H1 (cell line): ENCODE measurements around the gene SMTNL2. TPM values are rescaled to one million over a fixed set of nuclear protein-coding genes. Genes with fewer than 3 reads are reported as not detected.

Experiments used
- CTCF ChIA-PET: fragments of 300-600 bp; sonication (Branson Sonifier 250); formaldehyde crosslinking; loops from one replicate; lab custom pipeline; 2021; ENCODE audit not compliant: partially characterized antibody; lab: Charles Lee
- POLR2A ChIA-PET: fragments of 300-600 bp; sonication (Branson Sonifier 250); formaldehyde crosslinking; loops from one replicate; lab custom pipeline; 2021; ENCODE audit warnings: inconsistent platforms; ENCODE audit not compliant: partially characterized antibody; lab: Charles Lee
- DNase-seq, 2 experiments: peaks; one replicate each; pipeline versions ENCODE4 v3.0.0 to v3.0.0-alpha.2; 2010 to 2022; ENCODE audit warnings: low spot score in 2 of 2, low read depth in 1 of 2, mixed read lengths in 1 of 2
- FAIRE-seq: peaks from 2 replicates; lab custom pipeline; 2011; peaks lifted over from hg19 to GRCh38; lab: Jason Lieb, UNC
- H2AFZ ChIP-seq: 2 replicates; pipeline ENCODE4 v1.8.1; 2012; ENCODE audit warnings: low read length, inconsistent platforms
- H2AK5ac ChIP-seq: 2 replicates; pipeline ENCODE4 v1.6.1; 2013; ENCODE audit warnings: low read depth, low read length
- H2BK120ac ChIP-seq: replicated peaks from 2 replicates; pipeline ENCODE3; 2013; ENCODE audit warnings: low read depth, low read length, inconsistent platforms
- H2BK12ac ChIP-seq: 2 replicates; pipeline ENCODE4 v1.6.1; 2013; ENCODE audit warnings: low read depth, low read length
- H2BK15ac ChIP-seq: 2 replicates; pipeline ENCODE4 v1.6.1; 2013; ENCODE audit warnings: low read length
- H2BK20ac ChIP-seq: 2 replicates; pipeline ENCODE4 v1.6.1; 2013; ENCODE audit warnings: low read length
- H2BK5ac ChIP-seq: 2 replicates; pipeline ENCODE4 v1.6.1; 2013; ENCODE audit warnings: low read depth, low read length
- H3K14ac ChIP-seq: 2 replicates; pipeline ENCODE4 v1.6.1; 2013; ENCODE audit warnings: inconsistent platforms; ENCODE audit not compliant: insufficient read length
- H3K18ac ChIP-seq: 2 replicates; pipeline ENCODE4 v1.6.1; 2013; ENCODE audit warnings: low read length; ENCODE audit errors: extremely low read depth
- H3K23ac ChIP-seq: 2 replicates; pipeline ENCODE4 v1.6.1; 2013; ENCODE audit warnings: inconsistent platforms; ENCODE audit not compliant: insufficient read length
- H3K23me2 ChIP-seq: 2 replicates; pipeline ENCODE4 v1.6.1; 2013; ENCODE audit warnings: low read depth, low read length
- H3K27ac ChIP-seq: 2 replicates; pipeline ENCODE4 v1.6.1; 2011; ENCODE audit warnings: low read depth, low read length, inconsistent platforms
- H3K27me3 ChIP-seq, 4 experiments: replicated peaks in 1 of 4; 1 replicate in 1 of 4; 2 replicates in 3 of 4; pipeline versions ENCODE4 v1.6.1 to v1.8.1; 2011 to 2013; ENCODE audit warnings: low read length in 3 of 4, mild to moderate bottlenecking in 3 of 4, inconsistent platforms in 2 of 4, mixed read lengths in 2 of 4, moderate library complexity in 1 of 4; ENCODE audit not compliant: control insufficient read depth in 3 of 4, insufficient read depth in 3 of 4; ENCODE audit errors: extremely low read depth in 1 of 4
- H3K36me3 ChIP-seq, 4 experiments: 2 replicates each; pipeline versions ENCODE4 v1.6.1 to v1.8.1; 2011 to 2013; ENCODE audit warnings: mild to moderate bottlenecking in 4 of 4, low read length in 3 of 4, moderate library complexity in 2 of 4, control low read depth in 1 of 4, inconsistent platforms in 1 of 4; ENCODE audit not compliant: insufficient read depth in 4 of 4, control insufficient read depth in 2 of 4
- H3K4ac ChIP-seq: replicated peaks from 2 replicates; pipeline ENCODE3; 2013; ENCODE audit warnings: low read length, low read depth, mixed read lengths, inconsistent platforms; ENCODE audit not compliant: insufficient read length
- H3K4me1 ChIP-seq, 4 experiments: replicated peaks in 1 of 4; 1 replicate in 1 of 4; 2 replicates in 3 of 4; pipeline versions ENCODE4 v1.6.1 to v1.8.1; 2011 to 2013; ENCODE audit warnings: low read length in 3 of 4, inconsistent platforms in 2 of 4, mixed read lengths in 1 of 4; ENCODE audit not compliant: insufficient read depth in 4 of 4, control insufficient read depth in 3 of 4
- H3K4me2 ChIP-seq, 2 experiments: 2 replicates each; pipeline versions ENCODE4 v1.6.1 to v1.8.1; 2011 to 2013; ENCODE audit warnings: low read depth in 2 of 2, low read length in 2 of 2, control low read depth in 1 of 2, inconsistent platforms in 1 of 2, mild to moderate bottlenecking in 1 of 2; ENCODE audit not compliant: insufficient read depth in 1 of 2
- H3K4me3 ChIP-seq, 4 experiments: fragments of 200-600, 300-600 bp in 1 of 4; sonication (generic), shearing (Covaris generic), sonication (Bioruptor Twin) in 1 of 4; 2 replicates each; pipeline versions ENCODE4 v1.5.1 to v1.8.1; 2011 to 2016; ENCODE audit warnings: low read length in 4 of 4, low read depth in 3 of 4, control low read depth in 2 of 4, inconsistent platforms in 2 of 4, mild to moderate bottlenecking in 2 of 4, mixed read lengths in 1 of 4, moderate library complexity in 1 of 4; ENCODE audit not compliant: insufficient read depth in 2 of 4; ENCODE audit errors: extremely low read depth in 1 of 4
- H3K56ac ChIP-seq: replicated peaks from 2 replicates; pipeline ENCODE3; 2013; ENCODE audit warnings: low read depth, mild to moderate bottlenecking, mixed read lengths, low read length, inconsistent platforms; ENCODE audit not compliant: insufficient read length
- H3K79me1 ChIP-seq: 2 replicates; pipeline ENCODE4 v1.6.1; 2013; ENCODE audit warnings: low read depth, low read length, control low read depth
- H3K79me2 ChIP-seq, 2 experiments: 2 replicates each; pipeline versions ENCODE4 v1.6.1 to v1.8.1; 2012 to 2013; ENCODE audit warnings: low read length in 2 of 2, mild to moderate bottlenecking in 2 of 2, inconsistent platforms in 1 of 2; ENCODE audit not compliant: insufficient read depth in 2 of 2, control insufficient read depth in 1 of 2
- H3K9ac ChIP-seq, 4 experiments: replicated peaks in 1 of 4; 1 replicate in 1 of 4; 2 replicates in 3 of 4; pipeline versions ENCODE4 v1.6.1 to v1.8.1; 2011 to 2013; ENCODE audit warnings: low read depth in 3 of 4, low read length in 3 of 4, control low read depth in 2 of 4, mild to moderate bottlenecking in 2 of 4, moderate library complexity in 2 of 4, inconsistent platforms in 1 of 4; ENCODE audit errors: extremely low read depth in 1 of 4
- H3K9me3 ChIP-seq, 2 experiments: 2 replicates each; pipeline versions ENCODE4 v1.6.1 to v1.8.1; 2012 to 2013; ENCODE audit warnings: mild to moderate bottlenecking in 2 of 2, moderate library complexity in 2 of 2, control low read depth in 1 of 2, inconsistent platforms in 1 of 2, low read depth in 1 of 2, low read length in 1 of 2, mixed read lengths in 1 of 2; ENCODE audit not compliant: insufficient read depth in 2 of 2
- H4K20me1 ChIP-seq, 2 experiments: replicated peaks in 1 of 2; 2 replicates each; pipeline versions ENCODE3 to v1.8.1; 2011 to 2013; ENCODE audit warnings: inconsistent platforms in 2 of 2, low read length in 2 of 2, mild to moderate bottlenecking in 1 of 2; ENCODE audit not compliant: insufficient read depth in 2 of 2, control insufficient read depth in 1 of 2
- H4K5ac ChIP-seq: 2 replicates; pipeline ENCODE4 v1.6.1; 2013; ENCODE audit warnings: low read length, low read depth, mixed read lengths, inconsistent platforms; ENCODE audit not compliant: insufficient read length
- H4K8ac ChIP-seq: 2 replicates; pipeline ENCODE4 v1.8.0; 2013; ENCODE audit warnings: mild to moderate bottlenecking, moderate library complexity, low read length, inconsistent platforms; ENCODE audit not compliant: insufficient read depth; ENCODE audit errors: extremely low read depth
- H4K91ac ChIP-seq: replicated peaks from 2 replicates; pipeline ENCODE3; 2013; ENCODE audit warnings: low read length, mixed read lengths, inconsistent platforms; ENCODE audit not compliant: insufficient read length
- ATF2 ChIP-seq: IDR thresholded peaks from 2 replicates; pipeline ENCODE4 v1.6.1; 2012; ENCODE audit warnings: low read length, inconsistent platforms
- CREB1 ChIP-seq: IDR thresholded peaks from 2 replicates; pipeline ENCODE4 v1.6.1; 2012; ENCODE audit warnings: inconsistent platforms
- HDAC2 ChIP-seq, 2 experiments: fragments of 300-600 bp in 1 of 2; sonication (generic) in 1 of 2; IDR thresholded peaks; 2 replicates each; pipeline ENCODE4 v1.6.1; 2011 to 2012; ENCODE audit warnings: low read depth in 2 of 2, low read length in 2 of 2, mild to moderate bottlenecking in 2 of 2, moderate library complexity in 2 of 2, borderline replicate concordance in 1 of 2, inconsistent platforms in 1 of 2
- SP1 ChIP-seq: IDR thresholded peaks from 2 replicates; pipeline ENCODE4 v1.6.1; 2011; ENCODE audit warnings: low read depth, low read length
- YY1 ChIP-seq: IDR thresholded peaks from 2 replicates; pipeline ENCODE4 v1.6.1; 2011; ENCODE audit warnings: low read depth, mild to moderate bottlenecking, low read length
- WGBS, 2 experiments: shearing (Covaris generic) in 1 of 2; methylation state at CpG; one replicate each; pipeline versions ENCODE4 v1.1.6 to v1.1.7; 2013 to 2015; ENCODE audit warnings: low lambda C conversion rate in 2 of 2, mixed read lengths in 2 of 2, inconsistent platforms in 1 of 2, low coverage in 1 of 2, missing lambda C conversion rate in 1 of 2; ENCODE audit not compliant: insufficient replicate concordance in 2 of 2, insufficient coverage in 1 of 2, insufficient read length in 1 of 2; ENCODE audit errors: extremely low coverage in 1 of 2, missing lambda C conversion rate in 1 of 2; 5-methylcytosine and 5-hydroxymethylcytosine counted together
- polyA plus RNA-seq, 7 experiments: library from polyadenylated mRNA; depleted of rRNA in 3 of 7; stranded (reverse) in 5 of 7; unstranded in 2 of 7; fragments of >200 nt in 5 of 7; fragments of 200-250 nt in 2 of 7; gene quantifications; 1 replicate in 5 of 7; 2 replicates in 1 of 7; 4 replicates in 1 of 7; pipeline versions ENCODE4 v1.2.1 to v1.2.3, GENCODE V29; 2011 to 2013; ENCODE audit warnings: missing spikeins in 2 of 7, mixed read lengths in 2 of 7
- total RNA-seq: library from RNA; stranded (reverse); fragmentation: NEBNext Ultra II Directional; extraction: Animal tissue kit (Norgen Biotek cat#: 25700); gene quantifications from 2 replicates; pipeline ENCODE4 v1.2.1, GENCODE V29; 2021

The SMTNL2 gene
- total and polyA plus RNA-seq, 2 of the 8 experiments (the other 6 are each of a cell fraction or from before 2014, with no cell fraction given): 3.6 to 4.5 TPM

DNA sequence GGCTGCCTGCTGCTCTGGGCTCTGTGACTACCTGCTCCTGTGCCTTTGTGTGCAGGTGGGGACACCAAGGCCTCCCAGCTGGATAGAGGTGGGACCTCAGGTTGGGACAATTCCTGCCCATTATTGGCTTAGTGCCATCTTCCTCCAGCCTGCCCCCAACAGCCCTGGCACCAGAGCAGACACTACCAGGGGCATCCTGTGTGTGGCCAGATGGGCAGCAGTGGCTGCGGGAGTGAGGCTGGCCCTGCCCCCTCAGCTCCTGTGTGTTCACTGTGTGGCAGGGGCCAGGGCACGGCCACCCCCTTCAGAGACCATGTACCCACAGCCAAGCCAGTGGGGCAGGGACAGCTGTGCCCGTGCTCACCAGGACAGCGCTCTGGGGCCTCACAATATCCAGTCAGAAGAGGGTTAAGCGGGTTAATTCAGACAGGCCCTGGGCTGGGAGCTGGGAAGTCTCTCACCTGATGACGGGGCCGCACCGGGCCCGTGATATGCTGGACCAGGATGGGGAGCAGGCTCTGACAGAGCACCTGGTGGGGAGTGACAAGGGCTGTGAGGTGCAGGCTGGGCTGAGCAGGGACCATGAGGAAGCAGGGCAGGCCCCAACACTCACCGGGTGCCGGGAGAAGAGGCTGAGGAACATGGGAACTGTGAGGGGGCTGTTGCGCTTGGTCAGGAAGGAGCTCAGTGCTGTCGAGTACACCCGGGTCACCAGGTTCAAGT, 42.2 kb upstream of the SMTNL2 start:
- Histone ChIP-seq H3K79me1 (no peaks in the 10 kb centered on the region), H4K5ac (no peak overlapping the region), H3K27me3 (no peaks in the 10 kb centered on the region), H3K18ac (no peak overlapping the region), H2AK5ac (no peak overlapping the region), H3K9me3 (no peaks in the 10 kb centered on the region), H3K4me2 (no peak overlapping the region), H3K23ac (no peak overlapping the region), H2BK20ac (no peak overlapping the region), H2BK12ac (no peak overlapping the region), H2BK5ac (no peak overlapping the region), H3K27ac (no peak overlapping the region), H3K79me2 (no peaks in the 10 kb centered on the region), H4K91ac (no peak overlapping the region), H3K4me3 (no peak overlapping the region), H2BK15ac (no peak overlapping the region), H3K56ac (no peak overlapping the region), H3K14ac (no peak overlapping the region), H3K36me3 (peaks cover 29 to 77% (median 52%) of the 10 kb centered on the region in 4 experiments), H3K4ac (no peak overlapping the region), H3K4me1 (peaks cover 0 to 2% (median under 1%) of the 10 kb centered on the region in 4 experiments; a peak in 3 of 7 replicates), H2BK120ac (no peak overlapping the region), H2AFZ (no peak overlapping the region), H4K20me1 (peaks cover 11 to 38% of the 10 kb centered on the region in 2 experiments), H3K23me2 (no peaks in the 10 kb centered on the region), H4K8ac (no peak overlapping the region), H3K9ac (no peak overlapping the region)
- FAIRE-seq: no peak
- CTCF ChIA-PET: interaction anchor here (0.8 to 1.6 kb wide), 8 partner anchors 9 to 129 kb away, joined by 3 to 6 read pairs (median 3); no protein-coding TSS in a partner anchor
- no peak for TF ChIP-seq SP1
- TF ChIP-seq CREB1: no peak
- TF ChIP-seq HDAC2 (IDR thresholded peaks at IDR 0.05; ENCODE audit: borderline replicate concordance in 1 of 2, low read depth in 2 of 2, low read length in 2 of 2): no peak
- no peak for TF ChIP-seq YY1
- TF ChIP-seq ATF2: no peak
- DNase-seq: no peak
- 90% methylated on average over 14 of the region's 14 CpGs; no CpG with 5 or more reads in 1 of the 2 experiments for WGBS, 2 experiments
- POLR2A ChIA-PET: interaction anchor here (0.9 to 37.1 kb wide), 5 partner anchors 5 to 168 kb away, joined by 3 to 546 read pairs (median 4); partner anchors contain the start of genes GGT6 and MYBBP1A
